Liver (tissue), 3 donors: ENCODE data around the gene RANGAP1.

Source experiments
- RAD21 ChIP-seq, 2 donors: IDR thresholded peaks; 2 replicates each; pipeline ENCODE4 v1.6.1; 2016; ENCODE audit warnings: antibody characterized with exemption in 2 of 2, mild to moderate bottlenecking in 2 of 2
- TF ChIP-seq, protein P1 (sequence below): fragments of 150-350 bp; IDR thresholded peaks from 2 replicates; pipeline ENCODE4 v1.5.1; 2017; ENCODE audit warnings: improper control_type of control experiment, low read depth, low read length; ENCODE audit not compliant: missing input control
- TF ChIP-seq, protein P2 (sequence below): IDR thresholded peaks from 2 replicates; pipeline ENCODE4 v1.6.1; 2016; ENCODE audit warnings: antibody characterized with exemption
- donor health status: healthy.
- donor health status: healthy.

DNA sequence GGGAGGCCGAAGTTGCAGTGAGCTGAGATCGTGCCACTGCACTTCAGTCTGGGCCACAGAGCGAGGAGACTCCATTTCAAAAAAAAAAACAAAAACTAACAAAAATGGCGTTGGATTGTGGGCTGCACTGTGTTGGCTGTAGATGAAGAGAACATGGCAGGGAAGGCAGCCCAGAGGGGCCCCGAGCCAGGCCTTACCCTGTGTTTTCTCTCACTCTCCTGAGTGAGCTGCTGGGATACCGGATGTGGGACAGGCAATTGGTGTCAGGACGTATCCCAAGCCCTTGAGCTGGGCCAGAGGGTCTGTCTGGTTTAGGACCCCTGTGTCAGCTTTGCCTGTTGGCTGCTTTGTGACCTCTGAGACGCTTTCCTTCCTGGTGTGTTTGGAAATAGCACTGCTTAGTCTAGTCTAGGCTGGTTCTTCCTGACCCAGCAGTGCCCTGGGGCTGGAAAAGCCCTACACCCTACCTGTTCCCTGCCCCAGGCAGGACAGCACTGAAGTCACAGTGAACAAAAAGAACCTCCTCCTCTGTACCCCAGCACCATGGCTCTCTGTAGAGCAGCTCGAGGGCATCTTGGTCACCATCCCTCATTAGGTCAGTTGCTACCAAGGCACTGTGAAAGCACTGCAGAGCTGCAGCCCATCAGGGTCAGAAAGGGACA lies 63.0 kb downstream of the RANGAP1 start:
- TF ChIP-seq, protein P1, sequence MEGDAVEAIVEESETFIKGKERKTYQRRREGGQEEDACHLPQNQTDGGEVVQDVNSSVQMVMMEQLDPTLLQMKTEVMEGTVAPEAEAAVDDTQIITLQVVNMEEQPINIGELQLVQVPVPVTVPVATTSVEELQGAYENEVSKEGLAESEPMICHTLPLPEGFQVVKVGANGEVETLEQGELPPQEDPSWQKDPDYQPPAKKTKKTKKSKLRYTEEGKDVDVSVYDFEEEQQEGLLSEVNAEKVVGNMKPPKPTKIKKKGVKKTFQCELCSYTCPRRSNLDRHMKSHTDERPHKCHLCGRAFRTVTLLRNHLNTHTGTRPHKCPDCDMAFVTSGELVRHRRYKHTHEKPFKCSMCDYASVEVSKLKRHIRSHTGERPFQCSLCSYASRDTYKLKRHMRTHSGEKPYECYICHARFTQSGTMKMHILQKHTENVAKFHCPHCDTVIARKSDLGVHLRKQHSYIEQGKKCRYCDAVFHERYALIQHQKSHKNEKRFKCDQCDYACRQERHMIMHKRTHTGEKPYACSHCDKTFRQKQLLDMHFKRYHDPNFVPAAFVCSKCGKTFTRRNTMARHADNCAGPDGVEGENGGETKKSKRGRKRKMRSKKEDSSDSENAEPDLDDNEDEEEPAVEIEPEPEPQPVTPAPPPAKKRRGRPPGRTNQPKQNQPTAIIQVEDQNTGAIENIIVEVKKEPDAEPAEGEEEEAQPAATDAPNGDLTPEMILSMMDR, result no peak
- TF ChIP-seq, protein P2, sequence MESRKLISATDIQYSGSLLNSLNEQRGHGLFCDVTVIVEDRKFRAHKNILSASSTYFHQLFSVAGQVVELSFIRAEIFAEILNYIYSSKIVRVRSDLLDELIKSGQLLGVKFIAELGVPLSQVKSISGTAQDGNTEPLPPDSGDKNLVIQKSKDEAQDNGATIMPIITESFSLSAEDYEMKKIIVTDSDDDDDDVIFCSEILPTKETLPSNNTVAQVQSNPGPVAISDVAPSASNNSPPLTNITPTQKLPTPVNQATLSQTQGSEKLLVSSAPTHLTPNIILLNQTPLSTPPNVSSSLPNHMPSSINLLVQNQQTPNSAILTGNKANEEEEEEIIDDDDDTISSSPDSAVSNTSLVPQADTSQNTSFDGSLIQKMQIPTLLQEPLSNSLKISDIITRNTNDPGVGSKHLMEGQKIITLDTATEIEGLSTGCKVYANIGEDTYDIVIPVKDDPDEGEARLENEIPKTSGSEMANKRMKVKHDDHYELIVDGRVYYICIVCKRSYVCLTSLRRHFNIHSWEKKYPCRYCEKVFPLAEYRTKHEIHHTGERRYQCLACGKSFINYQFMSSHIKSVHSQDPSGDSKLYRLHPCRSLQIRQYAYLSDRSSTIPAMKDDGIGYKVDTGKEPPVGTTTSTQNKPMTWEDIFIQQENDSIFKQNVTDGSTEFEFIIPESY, result no peak
- TF ChIP-seq RAD21 (IDR thresholded peaks at IDR 0.05), result no peak
